Activated CD8-positive, alpha-beta T cell treated with anti-CD3 and anti-CD28 coated beads for 36 hours (primary cell): ENCODE measurements around the gene STK4. TPM values are rescaled to one million over a fixed set of nuclear protein-coding genes. Genes with fewer than 3 reads are reported as not detected.
A peak's percentile ranks its signal among the peaks of the same experiment; 100 is the strongest.

Experiments used
- ATAC-seq: fragments of 200-7000 bp; cut with Tn5 transposase; one replicate; pipeline ENCODE4 v1.10.0; 2021; ENCODE audit warnings: mild to moderate bottlenecking, moderate library complexity
- CTCF ChIA-PET: fragments of 350-600 bp; sonication (Branson Sonifier 250); formaldehyde crosslinking; loops from one replicate; lab custom pipeline; 2021; ENCODE audit warnings: antibody characterized with exemption; lab: Charles Lee
- POLR2A ChIA-PET: fragments of 350-600 bp; sonication (Branson Sonifier 250); formaldehyde crosslinking; loops from one replicate; lab custom pipeline; 2021; ENCODE audit warnings: antibody characterized with exemption; lab: Charles Lee
- DNase-seq: peaks from one replicate; pipeline ENCODE4 v3.0.0-alpha.2; 2020
- H3K27ac Mint-ChIP-seq: one replicate; pipeline ENCODE4 v1.8.0; 2021; ENCODE audit warnings: mild to moderate bottlenecking, mixed read lengths
- H3K27me3 Mint-ChIP-seq: one replicate; pipeline ENCODE4 v1.8.0; 2021; ENCODE audit warnings: mixed read lengths
- H3K36me3 Mint-ChIP-seq: one replicate; pipeline ENCODE4 v1.8.0; 2021; ENCODE audit warnings: low read depth, mixed read lengths
- H3K4me1 Mint-ChIP-seq: one replicate; pipeline ENCODE4 v1.8.0; 2021; ENCODE audit warnings: low read depth, mixed read lengths
- H3K4me3 Mint-ChIP-seq: one replicate; pipeline ENCODE4 v1.8.0; 2021; ENCODE audit warnings: mild to moderate bottlenecking, moderate library complexity, mixed read lengths
- H3K9me3 Mint-ChIP-seq: one replicate; pipeline ENCODE4 v1.8.0; 2021; ENCODE audit warnings: mixed read lengths
- CTCF ChIP-seq: fragments of 200-600 bp; IDR thresholded peaks from one replicate; pipeline ENCODE4 v1.8.0; 2022; ENCODE audit warnings: antibody characterized with exemption, mild to moderate bottlenecking
- intact Hi-C: fragments of 100-400 bp; cut with micrococcal nuclease; formaldehyde crosslinking; loops from one replicate; pipeline ENCODE4 v1.10.0; 2022
- total RNA-seq, 2 experiments: library from RNA; stranded (reverse); gene quantifications; one replicate each; pipeline ENCODE4 v1.2.3, GENCODE V29; 2021

The STK4 gene
- total RNA-seq, 2 experiments from 2014 or later, result 154 to 165 TPM

- H3K9me3 Mint-ChIP-seq, result no peaks in the 10 kb centered on the region
- intact Hi-C loops, result no loop called here
Observed at GRCh38 chr20:44969300-44969894, 3.1 kb downstream of the STK4 start.

GRCh38 chr20:44970243-44970757, 4.0 kb downstream of the STK4 start:
- Mint-ChIP-seq H3K4me1 (peaks cover 61% of the 10 kb centered on the region), H3K4me3 (peak overlapping the region; percentile 100), H3K36me3 (peaks cover 69% of the 10 kb centered on the region), H3K9me3 (no peaks in the 10 kb centered on the region), H3K27ac (peak overlapping the region; percentile 99), H3K27me3 (no peaks in the 10 kb centered on the region)
- intact Hi-C loops, result loop anchor here (2.0 kb wide), 1 partner anchor 21 kb away; no protein-coding TSS in a partner anchor
- DNase-seq (no peak), ATAC-seq (peak; percentile 3)
- TF ChIP-seq CTCF, result no peak
- ChIA-PET POLR2A (interaction anchor here (1.0 to 6.6 kb wide), 8 partner anchors 8 to 58 kb away, joined by 3 to 55 read pairs (median 8); partner anchors contain the start of gene TOMM34), CTCF (interaction anchor here (0.9 to 2.5 kb wide), 4 partner anchors 8 to 19 kb away, joined by 3 to 9 read pairs (median 3); no protein-coding TSS in a partner anchor)

More at GRCh38 chr20:44969300-44969894, 3.1 kb downstream of the STK4 start:
- Mint-ChIP-seq H3K36me3 (peaks cover 60% of the 10 kb centered on the region), H3K27me3 (no peaks in the 10 kb centered on the region), H3K27ac (peak overlapping the region; percentile 99), H3K4me1 (peaks cover 54% of the 10 kb centered on the region), H3K4me3 (peak overlapping the region; percentile 100)
- DNase-seq (peak; percentile 48), ATAC-seq (peak; percentile 4)
- CTCF ChIA-PET, result interaction anchor here (0.7 to 1.7 kb wide), 4 partner anchors 9 to 20 kb away, joined by 3 to 4 read pairs (median 3); no protein-coding TSS in a partner anchor
- no peak for TF ChIP-seq CTCF
- POLR2A ChIA-PET, result interaction anchor here (2.1 to 6.6 kb wide), 4 partner anchors 9 to 21 kb away, joined by 12 to 55 read pairs (median 19); partner anchors contain the start of gene TOMM34

GRCh38 chr20:44973053-44973452, 6.7 kb downstream of the STK4 start:
- Mint-ChIP-seq H3K4me3 (peak overlapping the region; percentile 43), H3K4me1 (peaks cover 83% of the 10 kb centered on the region), H3K27me3 (no peaks in the 10 kb centered on the region), H3K27ac (peak overlapping the region; percentile 83), H3K9me3 (no peaks in the 10 kb centered on the region), H3K36me3 (peaks cover 78% of the 10 kb centered on the region)
- ATAC-seq (no peak), DNase-seq (no peak)
- no peak for TF ChIP-seq CTCF
- ChIA-PET POLR2A (no interaction called here), CTCF (interaction anchor here (1.1 to 1.6 kb wide), 3 partner anchors 12 to 17 kb away, joined by 3 to 5 read pairs (median 4); no protein-coding TSS in a partner anchor)
- intact Hi-C loops, result no loop called here

GRCh38 chr20:44976698-44977097, 10.4 kb downstream of the STK4 start:
- TF ChIP-seq CTCF, result no peak
- CTCF ChIA-PET, result interaction anchor here (1.6 kb wide), 1 partner anchor 14 kb away, joined by 6 read pairs; no protein-coding TSS in a partner anchor

More at GRCh38 chr20:44976698-44977097, 10.4 kb downstream of the STK4 start:
- Mint-ChIP-seq H3K4me3 (no peak overlapping the region), H3K27ac (peak overlapping the region; percentile 74), H3K4me1 (peaks cover 83% of the 10 kb centered on the region), H3K9me3 (no peaks in the 10 kb centered on the region), H3K27me3 (no peaks in the 10 kb centered on the region), H3K36me3 (peaks cover 89% of the 10 kb centered on the region)
- intact Hi-C loops, result no loop called here
- ATAC-seq, result no peak
- no peak for DNase-seq
- POLR2A ChIA-PET, result interaction anchor here (1.3 to 4.2 kb wide), 3 partner anchors 8 to 15 kb away, joined by 4 to 55 read pairs (median 9); partner anchors contain the start of gene STK4
